GM19452 (cell line): ENCODE data around the gene ANO1.

Experiments
- ATAC-seq: cut with Tn5 transposase; IDR thresholded peaks from one replicate; pipeline ENCODE4 v1.9.1; 2021; ENCODE audit not compliant: unreplicated experiment

The ANO1 gene

DNA sequence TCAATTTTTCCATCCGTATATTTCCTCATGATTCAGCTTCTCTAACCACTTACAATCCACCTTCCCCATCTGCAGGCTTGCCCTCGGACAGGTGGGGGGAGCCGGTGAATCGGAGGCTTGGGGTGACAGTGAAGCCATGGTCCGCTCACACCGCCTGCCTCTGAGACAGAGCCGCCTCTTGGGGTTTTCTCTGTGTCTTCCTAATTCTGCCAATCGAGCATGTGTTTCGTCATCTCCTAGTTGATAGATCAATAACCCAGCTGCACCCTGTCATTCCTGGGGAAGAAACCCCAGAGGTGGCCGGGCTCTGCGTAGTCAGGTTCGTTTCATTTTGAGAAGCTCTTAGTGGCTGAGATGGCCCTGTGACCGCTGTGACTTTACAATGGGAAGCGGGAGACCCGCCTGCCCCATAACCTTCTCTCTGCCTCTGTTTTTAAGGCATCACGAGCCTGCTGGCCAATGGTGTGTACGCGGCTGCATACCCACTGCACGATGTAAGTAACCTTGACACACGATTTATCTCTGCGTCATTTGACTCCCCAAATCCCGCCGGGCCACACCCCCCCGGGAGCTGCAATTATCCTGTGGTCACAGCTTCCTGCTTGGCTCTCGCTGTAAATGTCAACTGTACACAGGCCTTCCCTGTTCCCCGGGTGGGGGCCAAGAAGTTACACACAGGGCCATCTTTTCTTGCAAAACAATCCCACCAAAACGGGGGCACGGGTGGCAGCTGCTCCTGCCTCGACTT is 33.3 kb downstream of the ANO1 start:
- ATAC-seq: no peak

DNA sequence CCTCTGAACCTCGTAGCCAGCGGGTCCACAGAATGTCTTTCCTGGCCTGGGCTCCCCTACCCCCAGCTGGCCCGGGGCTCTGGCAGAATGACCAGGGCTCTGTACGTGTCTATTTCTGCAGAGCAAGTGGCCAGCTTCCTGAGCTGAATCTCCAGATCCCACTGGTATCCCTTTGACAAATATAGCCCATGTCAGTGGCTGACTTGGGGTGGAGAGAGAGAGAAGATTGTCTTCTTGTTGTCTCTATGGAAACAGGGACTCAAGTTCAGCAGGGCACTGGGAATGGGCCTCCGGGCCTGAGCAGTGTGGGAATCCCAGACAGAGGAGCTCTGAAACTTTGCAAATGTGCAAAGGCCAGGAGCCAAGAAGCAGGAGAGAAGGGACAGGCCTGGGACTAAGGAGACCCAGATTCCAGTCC is 33.9 kb downstream of the ANO1 start:
- ATAC-seq: no peak

DNA sequence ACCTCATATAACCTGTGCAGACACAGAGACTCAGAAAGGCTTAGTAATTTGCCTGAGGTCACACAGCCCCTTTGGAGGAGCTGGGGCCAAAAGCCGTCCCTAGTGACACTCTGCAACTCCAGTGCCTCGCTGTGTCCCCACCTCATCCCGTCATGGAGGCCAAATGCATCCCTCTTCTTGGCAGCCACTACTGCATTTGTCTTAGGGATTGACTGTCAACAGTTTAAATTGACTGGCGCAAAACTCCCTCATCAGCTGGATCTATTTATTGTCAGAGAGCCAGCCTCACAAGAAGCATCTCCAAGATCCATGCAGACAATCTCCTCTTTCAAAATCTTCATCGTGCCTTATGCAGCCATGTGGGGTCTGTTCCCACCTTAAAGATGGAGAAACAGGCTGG is 35.7 kb downstream of the ANO1 start:
- ATAC-seq: no peak

DNA sequence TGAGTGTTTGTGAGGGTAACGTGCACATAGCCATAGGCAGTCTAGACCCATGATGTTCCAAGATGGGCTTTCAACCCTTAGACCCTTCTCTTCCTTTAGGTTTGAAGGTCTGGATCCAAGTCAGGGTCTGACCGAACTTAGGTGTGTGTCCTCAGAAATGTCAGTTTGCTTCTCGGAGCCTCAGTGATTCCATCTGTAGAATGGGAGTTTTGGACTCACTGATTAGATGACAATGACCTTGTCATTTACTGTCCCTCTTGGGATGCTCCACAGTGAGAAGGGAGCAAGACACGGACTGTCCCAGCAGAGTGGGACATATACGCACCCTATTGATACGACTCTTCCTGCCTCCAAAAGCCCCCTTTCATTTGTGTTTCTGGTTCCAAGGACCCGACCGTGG is 37.7 kb downstream of the ANO1 start:
- no peak for ATAC-seq

DNA sequence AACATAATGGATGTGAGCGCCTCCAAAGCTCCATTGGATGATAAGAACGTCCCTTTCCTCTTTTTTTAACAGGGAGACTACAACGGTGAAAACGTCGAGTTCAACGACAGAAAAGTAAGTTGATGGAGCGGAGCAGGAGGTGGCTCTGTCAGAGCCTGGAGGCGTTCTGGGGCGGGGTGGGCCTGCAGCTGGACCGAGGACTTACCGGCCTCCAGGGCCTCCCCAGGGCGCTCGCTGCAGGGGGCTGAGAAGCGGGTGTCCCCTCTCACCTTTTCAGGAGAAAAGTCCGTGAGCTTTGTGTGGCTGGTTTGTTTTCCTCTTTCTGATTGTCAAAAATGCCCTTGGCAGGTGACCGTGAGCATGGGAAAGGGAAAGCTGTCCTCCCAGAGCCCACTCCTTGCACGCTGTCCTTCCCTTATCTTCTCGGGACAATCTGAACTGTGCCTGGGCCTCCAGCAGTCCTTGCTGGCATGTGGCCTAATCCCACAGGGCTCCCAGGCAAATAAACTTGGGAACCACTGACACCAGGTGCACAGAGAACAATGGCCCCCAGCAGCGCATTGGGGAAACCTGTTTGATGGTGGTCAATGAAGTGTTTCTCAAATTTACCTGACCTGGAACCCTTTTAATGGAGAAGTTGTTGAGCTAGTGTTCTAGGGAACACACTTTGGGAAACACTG is 38.4 kb downstream of the ANO1 start:
- no peak for ATAC-seq

DNA sequence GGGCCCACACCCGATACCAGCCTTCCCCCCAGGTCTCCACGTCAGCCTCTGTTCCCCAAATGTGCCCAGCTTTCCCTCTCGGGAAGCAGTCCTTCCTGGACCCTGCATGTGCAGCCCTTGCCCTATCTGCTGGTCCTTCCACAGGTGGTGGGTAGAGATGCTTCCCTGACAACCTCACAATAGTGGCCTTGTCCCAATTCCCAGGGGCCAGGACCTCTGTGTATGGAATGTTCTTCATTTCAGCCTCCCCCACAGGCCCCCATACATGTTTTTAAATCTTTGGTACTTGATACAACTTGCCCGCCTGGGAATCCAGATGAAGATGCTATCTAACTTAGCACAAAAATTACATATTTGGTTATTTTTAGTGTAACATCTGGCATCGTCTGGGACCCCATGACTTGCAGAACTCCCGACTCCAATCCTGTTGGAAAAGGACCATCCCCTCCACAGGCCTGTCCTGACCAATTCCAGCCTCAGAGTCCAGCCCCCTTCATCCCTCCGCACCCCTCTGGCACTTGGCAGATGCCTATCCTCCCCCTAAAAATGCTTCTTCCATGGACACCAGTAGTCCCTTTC is 39.5 kb downstream of the ANO1 start:
- no peak for ATAC-seq

DNA sequence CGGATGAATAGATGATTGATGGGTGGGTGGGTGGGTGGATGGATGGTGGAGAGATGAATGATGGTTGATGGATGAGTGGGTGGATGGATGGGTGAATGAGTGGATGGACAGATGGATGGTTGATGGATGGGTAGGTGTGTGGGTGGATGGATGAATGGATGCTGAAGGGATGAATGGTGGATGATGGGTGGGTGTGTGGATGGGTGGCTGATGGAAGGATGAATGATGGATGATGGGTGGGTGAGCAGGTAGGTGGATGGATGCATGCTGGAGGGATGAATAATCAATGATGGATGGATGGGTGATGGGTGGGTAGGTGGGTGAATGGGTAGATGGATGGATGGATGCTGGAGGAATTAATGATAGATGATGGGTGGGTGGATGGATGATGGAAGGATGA is 40.5 kb downstream of the ANO1 start:
- ATAC-seq: no peak

DNA sequence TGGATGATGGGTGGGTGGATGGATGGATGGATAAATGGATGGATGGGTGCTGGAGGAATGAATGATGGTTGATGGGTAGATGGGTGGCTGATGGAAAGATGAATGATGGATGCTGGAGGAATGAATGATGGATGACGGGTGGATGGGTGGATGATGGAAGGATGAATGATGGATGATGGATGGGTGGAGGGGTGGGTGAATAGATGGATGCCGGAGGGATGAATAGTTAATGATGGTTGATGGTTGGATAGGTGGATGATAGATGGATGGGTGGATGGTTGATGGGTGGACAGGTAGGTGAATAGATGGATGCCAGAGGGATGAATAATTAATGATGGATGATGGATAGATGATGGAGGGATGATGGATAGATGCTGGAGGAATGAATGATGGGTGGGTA is 41.4 kb downstream of the ANO1 start:
- ATAC-seq: no peak

DNA sequence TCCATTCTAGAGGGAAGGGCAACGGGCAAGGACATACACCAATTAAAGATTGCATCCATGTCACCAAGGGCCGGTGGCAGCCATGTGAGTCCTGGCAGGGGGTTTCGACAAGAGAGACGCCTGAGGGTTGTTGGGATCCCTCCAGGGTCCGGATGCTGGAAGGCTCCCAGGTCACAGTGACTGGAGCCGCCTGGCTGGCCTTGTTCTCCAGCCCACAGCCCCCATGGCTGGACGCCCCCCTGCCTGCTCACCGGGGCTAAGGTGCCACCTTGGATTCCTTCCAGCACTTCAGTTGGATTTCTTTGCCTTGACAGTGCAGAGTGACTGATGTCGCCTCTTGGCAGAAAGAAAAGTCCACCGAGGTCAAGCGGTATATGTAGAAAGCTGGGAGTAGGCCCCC is 42.6 kb downstream of the ANO1 start:
- ATAC-seq: no peak

DNA sequence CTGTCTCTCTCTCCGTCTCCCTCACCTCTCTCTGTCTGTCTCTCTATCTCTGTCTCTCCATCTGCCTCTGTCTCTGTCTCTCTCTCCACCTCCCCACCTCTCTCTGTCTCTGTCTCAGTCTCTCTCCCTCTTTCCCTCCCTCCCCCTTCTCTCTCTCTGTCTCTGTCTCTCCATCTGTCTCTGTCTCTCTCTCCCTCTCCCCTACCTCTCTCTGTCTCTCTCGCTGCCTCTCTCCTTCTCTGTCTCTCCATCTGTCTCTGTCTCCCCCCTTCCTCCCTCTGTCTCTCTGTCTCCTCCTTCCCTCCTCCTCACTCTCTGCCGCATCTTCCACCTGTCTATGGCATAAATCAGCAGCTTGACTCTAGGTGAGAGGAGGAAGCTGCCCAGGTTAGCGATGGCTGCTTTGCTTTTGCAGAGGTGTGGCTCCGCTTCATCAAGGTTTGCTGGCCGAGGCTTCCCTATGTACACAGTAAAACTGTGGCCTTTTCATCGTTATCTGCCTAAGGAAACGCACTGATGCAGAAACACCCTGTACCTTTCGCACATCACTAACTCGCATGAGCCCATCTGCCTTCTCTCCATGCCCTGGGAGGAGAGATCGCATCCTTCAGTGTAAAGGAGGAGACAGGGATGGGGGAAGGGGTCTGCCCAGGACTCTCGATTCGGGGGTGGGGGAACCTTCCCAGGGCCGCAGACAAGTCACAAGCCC is 44.5 kb downstream of the ANO1 start:
- ATAC-seq: no peak

DNA sequence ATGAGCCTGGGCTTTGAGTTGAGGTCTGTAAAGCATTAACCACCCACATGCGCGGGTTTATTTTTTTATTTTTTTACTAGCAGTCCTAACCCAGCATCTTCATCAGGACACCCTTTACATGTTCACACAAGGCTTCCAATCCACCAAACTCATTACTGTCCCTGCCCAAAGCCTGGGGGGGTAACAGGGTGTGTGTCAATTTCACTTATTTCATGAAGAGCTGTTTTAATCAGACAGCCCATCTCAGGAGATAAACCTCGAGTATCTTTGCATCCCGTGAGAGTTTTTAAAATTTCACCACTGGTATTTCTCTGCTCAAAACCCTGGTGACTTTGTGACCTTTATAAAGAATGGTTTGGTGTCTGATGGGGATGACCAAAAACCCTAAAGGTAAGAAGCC is 45.6 kb downstream of the ANO1 start:
- ATAC-seq: no peak

DNA sequence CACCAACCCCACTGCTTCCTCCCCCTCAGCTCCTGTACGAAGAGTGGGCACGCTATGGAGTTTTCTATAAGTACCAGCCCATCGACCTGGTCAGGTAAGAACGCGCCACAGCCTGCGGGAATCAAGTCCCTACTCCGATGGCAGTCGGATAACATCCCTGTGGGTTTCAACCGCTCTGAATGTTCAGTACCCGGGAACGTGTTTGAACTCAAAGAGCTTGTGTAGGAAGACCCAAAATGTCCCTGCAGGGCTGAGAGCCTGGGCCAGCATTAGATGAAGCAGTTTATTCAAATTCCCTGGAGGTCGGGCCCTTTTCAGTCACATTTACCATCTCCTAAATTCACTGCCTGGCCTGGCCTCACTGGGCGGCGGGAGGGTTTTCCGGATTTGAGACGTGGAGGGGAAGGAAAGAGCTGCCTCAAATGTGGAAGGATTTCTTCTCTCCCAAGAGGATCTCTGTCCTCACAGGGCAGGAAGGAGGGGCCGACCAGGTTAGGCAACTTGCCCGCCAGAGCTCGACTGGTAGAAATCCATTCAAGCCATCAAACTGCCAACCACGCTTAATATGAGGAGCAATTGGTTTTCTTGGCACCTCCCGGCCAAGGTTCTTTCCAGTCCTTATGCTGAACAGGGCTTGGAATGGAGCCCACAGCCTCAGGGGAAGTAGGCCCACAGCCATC is 46.3 kb downstream of the ANO1 start:
- ATAC-seq: no peak

DNA sequence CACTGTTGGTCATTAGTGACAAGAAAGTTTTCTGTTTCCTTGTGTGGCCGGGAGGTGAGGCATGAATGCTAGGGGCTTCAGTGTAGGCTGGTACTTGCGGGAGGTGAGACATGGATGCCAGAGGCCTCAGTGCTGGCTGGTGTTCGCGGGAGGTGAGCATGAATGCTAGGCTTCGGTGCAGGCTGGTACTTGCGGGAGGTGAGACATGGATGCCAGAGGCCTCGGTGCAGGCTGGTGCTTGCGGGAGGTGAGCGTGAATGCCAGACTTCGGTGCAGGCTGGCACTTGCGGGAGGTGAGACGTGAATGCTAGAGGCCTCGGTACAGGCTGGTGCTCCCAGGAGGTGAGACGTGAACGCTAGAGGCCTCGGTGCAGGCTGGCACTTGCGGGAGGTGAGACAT is 48.4 kb downstream of the ANO1 start:
- no peak for ATAC-seq

DNA sequence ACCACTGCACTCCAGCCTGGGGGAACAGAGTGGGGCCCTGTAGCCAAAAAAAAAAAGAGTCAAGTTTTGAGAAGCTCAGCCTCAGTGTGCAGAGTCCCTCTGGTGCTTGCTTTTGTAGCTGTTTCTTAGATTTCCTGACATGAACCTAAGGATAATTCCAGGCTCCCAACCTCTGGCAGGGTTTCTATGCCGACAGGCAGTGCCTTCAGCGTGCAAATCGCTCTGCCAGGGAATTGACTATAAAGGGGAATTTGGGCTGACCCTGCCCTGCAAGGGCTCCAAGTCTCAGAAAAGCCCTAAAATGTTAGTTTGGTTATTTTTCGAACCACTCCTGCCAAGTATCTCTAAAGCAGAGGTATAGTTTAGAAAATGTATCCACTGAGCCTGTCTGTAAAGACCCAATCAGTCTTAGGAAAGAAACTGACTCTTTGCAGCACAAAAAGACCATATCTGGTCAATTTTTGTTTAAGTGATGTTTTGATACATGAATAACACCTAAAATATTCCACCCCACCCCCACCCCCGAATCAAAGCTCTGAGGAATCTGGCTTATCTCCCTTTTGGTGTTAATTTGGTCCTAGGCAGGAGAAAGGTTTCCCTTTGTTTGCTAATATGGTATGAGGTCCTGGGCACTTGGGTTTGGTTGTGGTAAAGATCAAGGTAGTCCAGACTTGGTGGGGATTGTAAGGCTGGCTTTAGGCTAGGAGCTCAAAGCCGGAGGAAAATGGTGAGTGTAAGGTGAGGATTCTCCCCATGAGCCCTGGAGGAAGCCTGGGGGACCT is 49.7 kb downstream of the ANO1 start:
- no peak for ATAC-seq

DNA sequence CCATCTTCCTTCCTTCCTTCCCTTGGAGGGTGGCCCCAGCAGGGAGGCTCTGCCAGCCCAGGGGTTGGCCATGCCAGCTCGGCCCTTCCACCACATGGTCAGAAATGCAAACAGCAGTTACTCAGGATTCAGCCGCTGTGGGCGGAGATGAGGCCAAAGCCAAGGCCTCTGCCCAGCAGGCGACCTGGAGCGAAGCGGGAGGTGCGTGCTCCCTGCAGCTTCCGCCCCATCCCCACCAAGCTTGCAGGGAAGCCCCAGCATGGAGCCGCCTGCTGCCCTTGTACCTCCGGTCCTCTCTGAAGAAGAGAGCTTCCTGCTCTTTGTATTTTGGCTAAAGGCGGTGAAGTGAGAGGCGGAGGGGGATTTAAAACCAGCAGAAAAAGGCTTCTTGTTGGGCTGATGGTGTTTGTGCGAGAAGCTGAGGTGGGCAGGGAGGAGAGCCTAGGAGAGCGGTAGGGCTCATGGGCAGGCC is 50.4 kb downstream of the ANO1 start:
- no peak for ATAC-seq

DNA sequence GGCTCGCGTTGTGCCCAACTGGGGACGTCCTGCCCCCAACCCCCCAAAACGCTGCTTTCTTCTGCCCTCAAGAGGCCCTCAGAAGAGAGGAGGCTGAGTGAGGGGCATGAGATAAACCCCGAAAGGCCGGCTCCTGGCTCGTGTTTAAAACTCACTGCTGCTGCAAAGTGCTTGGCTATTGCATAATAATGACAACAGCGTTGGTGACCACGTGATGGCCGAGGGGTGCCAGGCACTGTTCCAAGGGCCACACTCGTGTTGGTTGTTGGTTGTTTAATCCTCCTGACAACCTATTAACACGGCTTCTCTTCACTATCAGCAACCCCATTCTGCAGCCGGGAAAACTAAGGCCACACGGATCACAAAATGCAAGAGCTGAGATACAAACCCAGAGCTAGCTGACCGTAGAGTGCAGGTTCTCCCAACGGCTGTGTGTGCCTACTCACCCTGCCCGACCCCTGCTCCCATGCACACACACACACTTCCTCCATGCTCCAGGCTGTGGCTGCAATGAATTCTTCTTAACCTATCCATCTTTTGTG is 51.0 kb downstream of the ANO1 start:
- ATAC-seq: no peak

DNA sequence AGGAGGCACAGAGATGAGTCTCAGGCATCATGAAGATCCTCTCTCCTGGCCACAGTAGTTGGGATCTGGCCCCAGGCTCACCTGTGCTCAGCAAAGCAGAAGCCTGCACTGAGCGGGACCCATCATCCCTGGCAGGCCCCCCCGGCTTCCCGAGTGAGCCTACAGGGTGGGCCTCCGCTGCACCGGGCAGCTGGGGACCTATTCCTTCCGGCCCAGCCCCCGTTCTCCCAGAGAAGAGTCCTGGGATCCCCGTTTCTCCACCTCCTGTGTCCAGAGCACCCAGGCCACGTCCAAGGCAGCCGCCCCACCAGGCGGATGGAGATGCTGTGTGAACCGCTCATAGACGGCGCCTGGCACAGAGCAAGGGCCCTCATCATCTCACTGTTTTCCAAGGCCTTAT is 52.5 kb downstream of the ANO1 start:
- ATAC-seq: no peak

DNA sequence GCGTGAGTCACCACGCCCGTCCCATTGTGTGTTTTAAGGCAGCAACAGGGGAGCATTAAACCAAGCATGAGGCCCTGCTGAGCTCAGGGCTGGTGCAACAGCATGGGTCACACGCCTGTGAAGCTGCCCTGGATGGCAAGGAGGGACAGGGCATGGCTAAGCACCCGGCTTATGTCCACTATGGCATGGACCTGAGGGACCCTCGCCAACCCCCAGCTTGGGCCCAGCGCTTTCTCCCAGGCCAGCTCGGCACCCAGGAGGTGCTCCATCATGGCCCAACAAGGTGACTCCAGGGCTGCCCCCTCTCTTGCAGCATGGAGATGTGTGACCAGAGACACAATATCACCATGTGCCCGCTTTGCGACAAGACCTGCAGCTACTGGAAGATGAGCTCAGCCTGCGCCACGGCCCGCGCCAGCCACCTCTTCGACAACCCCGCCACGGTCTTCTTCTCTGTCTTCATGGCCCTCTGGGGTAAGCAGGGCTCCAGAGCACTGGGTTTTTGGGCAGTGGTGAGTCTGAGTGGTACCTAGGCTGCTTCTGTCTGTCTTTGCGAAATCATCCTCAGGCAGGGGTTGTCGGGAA is 53.6 kb downstream of the ANO1 start:
- ATAC-seq: no peak

DNA sequence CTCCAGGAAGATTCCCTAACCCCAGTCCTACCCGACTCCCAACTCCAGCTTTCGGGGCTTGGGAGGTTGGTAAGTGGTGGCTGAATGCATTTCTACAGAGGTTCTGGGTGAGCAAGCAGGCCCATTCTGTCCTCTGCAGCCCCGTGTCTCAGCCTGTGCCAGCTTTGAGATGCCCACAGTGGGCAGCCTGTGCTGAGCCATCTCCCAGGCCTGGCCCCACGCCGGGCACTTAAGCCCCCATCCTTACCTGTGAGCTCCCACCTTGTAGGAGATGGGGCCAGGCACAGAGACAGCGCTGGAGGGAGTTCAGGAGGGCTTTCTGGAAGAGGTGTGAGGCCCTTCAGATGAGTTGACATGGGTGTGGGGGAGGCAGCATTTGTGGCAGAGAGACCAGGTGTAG is 54.5 kb downstream of the ANO1 start:
- no peak for ATAC-seq
